Heart left ventricle (tissue), 13 donors: ENCODE data around the gene MCM3AP.

Experiments
- CTCF ChIP-seq, 12 donors: fragments of 200-600 bp; sonication (generic) in 4 of 12; IDR thresholded peaks; one replicate each; pipeline versions ENCODE4 v1.5.0 to v1.8.0; 2018 to 2022; ENCODE audit warnings: antibody characterized with exemption in 12 of 12, mild to moderate bottlenecking in 5 of 12
- POLR2A ChIP-seq, 2 donors: fragments of 450-650 bp; IDR thresholded peaks; one replicate each; pipeline ENCODE4 v1.6.1; 2017; ENCODE audit warnings: antibody characterized with exemption in 2 of 2, mild to moderate bottlenecking in 2 of 2, moderate library complexity in 2 of 2
- donor health status: ischemic (EF 13 %, LVEDD 7.1; RV severe dilation, severe dysfunction).
- donor health status: DM: no; HTN: yes; CAD: no.
- donor health status: DM: no; HTN: no; CAD: no.
- donor health status: ischemic (EF 25% LVEDD 6.9; RV normal size, moderate dysfunction).
- donor health status: ischemic (EF 25% LVEDD 5.7; RV mildly dilated, moderate dysfunction).
- donor health status: ischemic (EF 35%, LVEDD 5.7; RV mildly dilated, moderate dysfunction).
- donor health status: nonischemic (EF 11% LVEDD 7.7; RV severe dilation, severe dysfunction).
- donor health status: DM: yes; HTN: yes; CAD: no.
- donor health status: PGD.
- donor health status: ischemic (EF 29% LVEDD 5.4; RV normal size, mild dysfunction).
- donor health status: nonischemic (EF 23%, LVEDD 6.1; RV moderate dilation, normal function).

- no peak for TF ChIP-seq CTCF (IDR thresholded peaks at IDR 0.05)
- TF ChIP-seq POLR2A (IDR thresholded peaks at IDR 0.05): no peak
Measured at GRCh38 chr21:46297338-46298271, 12.2 kb upstream of the MCM3AP start.
